Stomach (tissue), 9 donors: ENCODE data around the gene PARP2. TPM values are rescaled to one million over a fixed set of nuclear protein-coding genes. Genes with fewer than 3 reads are reported as not detected.

Source experiments
- DNase-seq, 2 donors: peaks; one replicate each; pipeline versions ENCODE4 v3.0.0 to v3.0.0-alpha.2; 2013 to 2019
- H3K27ac ChIP-seq, 5 donors: fragments of 200-600 bp in 4 of 5; sonication (generic) in 4 of 5; one replicate each; pipeline ENCODE4 v1.5.1; 2013 to 2019; ENCODE audit warnings: mild to moderate bottlenecking in 1 of 5, moderate library complexity in 1 of 5
- H3K27me3 ChIP-seq, 3 donors: fragments of 200-600 bp; sonication (generic); one replicate each; pipeline ENCODE4 v1.5.1; 2017 to 2019; ENCODE audit warnings: mixed run types in 1 of 3
- H3K36me3 ChIP-seq, 4 donors: fragments of 200-600 bp; sonication (generic); 1 replicate in 3 of 4; 2 replicates in 1 of 4; pipeline ENCODE4 v1.5.1; 2016 to 2019
- H3K4me1 ChIP-seq, 4 donors: fragments of 200-600 bp; sonication (generic); one replicate each; pipeline ENCODE4 v1.5.1; 2016 to 2019
- H3K4me3 ChIP-seq, 4 donors: fragments of 200-600 bp; sonication (generic) in 3 of 4; one replicate each; pipeline ENCODE4 v1.5.1; 2016 to 2019; ENCODE audit warnings: mild to moderate bottlenecking in 1 of 4
- H3K9me3 ChIP-seq, 4 donors: fragments of 200-600 bp; sonication (generic); one replicate each; pipeline ENCODE4 v1.5.1; 2016 to 2019
- CTCF ChIP-seq, 7 experiments: fragments of 450-650 bp in 4 of 7; fragments of 200-600 bp in 3 of 7; sonication (generic) in 3 of 7; IDR thresholded peaks; one replicate each; pipeline ENCODE4 v1.5.1; 2016 to 2019; ENCODE audit warnings: antibody characterized with exemption in 7 of 7, control low read depth in 2 of 7, mild to moderate bottlenecking in 1 of 7
- EP300 ChIP-seq: sonication (generic); formaldehyde crosslinking; IDR thresholded peaks from one replicate; pipeline ENCODE4 v1.6.1; 2017; ENCODE audit warnings: antibody characterized with exemption
- POLR2A ChIP-seq, 4 donors: fragments of 450-650 bp; IDR thresholded peaks; one replicate each; pipeline ENCODE4 v1.6.1; 2016; ENCODE audit warnings: antibody characterized with exemption in 4 of 4, control low read depth in 2 of 4, mild to moderate bottlenecking in 1 of 4, moderate library complexity in 1 of 4
- POLR2AphosphoS5 ChIP-seq, 3 donors: sonication (generic); formaldehyde crosslinking; IDR thresholded peaks; one replicate each; pipeline ENCODE4 v1.6.1; 2016; ENCODE audit warnings: antibody characterized with exemption in 3 of 3
- WGBS, 5 donors: extraction: QIAGEN DNeasy Blood & Tissue Kit in 3 of 5; methylation state at CpG; one replicate each; pipeline versions ENCODE4 v1.1.5 to v1.1.7; 2013 to 2018; 5-methylcytosine and 5-hydroxymethylcytosine counted together
- intact Hi-C: fragments of 100-400 bp; cut with DNase I; formaldehyde crosslinking; loops from one replicate; pipeline ENCODE4 v1.15.1; 2023; ENCODE audit warnings: low total_unique reads
- polyA plus RNA-seq, 3 donors: library from polyadenylated mRNA; stranded (reverse); fragments of 200-250 nt; gene quantifications; one replicate each; pipeline ENCODE4 v1.2.3, GENCODE V29; 2013
- total RNA-seq, 5 donors: library from RNA; depleted of rRNA; stranded (reverse); fragments of >200 nt; gene quantifications; one replicate each; pipeline versions ENCODE4 v1.1.0 to v1.2.3, GENCODE V29; 2014 to 2016
- donor health status: healthy with polysubstance abuse.
- donor health status: Bipolar disorder and iron deficiency.
- donor health status: healthy.

The PARP2 gene
- total and polyA plus RNA-seq, 8 donors, result 4.1 to 30.4 (median 13.6) TPM

DNA sequence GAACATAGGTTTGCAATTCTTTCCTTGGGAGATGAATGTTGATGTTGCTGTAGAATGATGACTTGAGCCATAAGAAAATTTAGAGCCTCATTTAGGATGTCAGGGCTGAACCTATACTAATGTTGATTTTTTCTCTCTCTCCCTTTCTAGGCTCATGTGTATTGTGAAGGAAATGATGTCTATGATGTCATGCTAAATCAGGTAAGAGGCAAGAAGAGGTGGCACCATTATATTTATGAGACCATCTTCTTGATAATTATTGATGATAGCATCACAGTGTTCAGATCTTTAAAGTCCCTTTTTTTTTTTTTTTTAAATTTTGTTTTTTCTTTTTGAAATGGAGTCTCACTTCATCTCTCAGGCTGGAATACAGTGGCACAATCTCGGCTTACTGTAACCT lies 3.3 kb downstream of the PARP2 start:
- intact Hi-C loops, result no loop called here
- Histone ChIP-seq H3K4me1 (peaks cover 5 to 20% (median 11%) of the 10 kb centered on the region in 4 donors), H3K9me3 (no peaks in the 10 kb centered on the region), H3K27me3 (no peaks in the 10 kb centered on the region), H3K4me3 (no peak overlapping the region), H3K36me3 (peaks cover 12 to 69% (median 63%) of the 10 kb centered on the region in 4 donors), H3K27ac (no peak overlapping the region)
- DNase-seq, result no peak
- WGBS, 5 donors, result 88 to 100% (median 94%) methylated on average over 1 of the region's 1 CpG
- TF ChIP-seq EP300 (no peak), CTCF (IDR thresholded peaks at IDR 0.05) (no peak), POLR2A (IDR thresholded peaks at IDR 0.05) (no peak), POLR2AphosphoS5 (IDR thresholded peaks at IDR 0.05) (no peak)

DNA sequence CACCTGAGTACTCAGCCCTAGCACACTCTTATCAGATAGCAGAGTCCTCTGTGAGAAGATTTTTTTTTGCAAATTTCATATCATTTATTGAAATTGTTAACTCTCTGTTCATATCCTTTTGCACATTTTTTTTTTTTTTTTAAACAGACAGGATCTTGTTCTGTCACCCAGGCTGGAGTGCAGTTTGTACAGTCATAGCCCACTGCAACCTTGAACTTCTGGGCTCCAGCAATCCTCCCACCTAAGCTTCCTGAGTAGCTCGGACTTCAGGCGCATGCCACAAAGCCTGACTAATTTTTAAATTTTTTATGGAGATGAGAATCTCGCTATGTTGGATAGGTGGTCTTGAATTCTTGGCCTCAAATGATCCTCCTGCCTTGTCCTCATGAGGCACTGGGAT lies 4.3 kb downstream of the PARP2 start:
- H3K9me3 ChIP-seq, result no peaks in the 10 kb centered on the region
- no peaks in the 10 kb centered on the region for H3K27me3 ChIP-seq
- peaks cover 17 to 79% (median 73%) of the 10 kb centered on the region in 4 donors for H3K36me3 ChIP-seq
- H3K4me1 ChIP-seq, result peaks cover 5 to 17% (median 11%) of the 10 kb centered on the region in 4 donors
- no peak overlapping the region for H3K4me3 ChIP-seq
- intact Hi-C loops, result no loop called here
- no peak for DNase-seq
- TF ChIP-seq CTCF (IDR thresholded peaks at IDR 0.05), result no peak
- no peak for TF ChIP-seq POLR2A (IDR thresholded peaks at IDR 0.05)
- no peak for TF ChIP-seq POLR2AphosphoS5 (IDR thresholded peaks at IDR 0.05)
- TF ChIP-seq EP300, result no peak
- H3K27ac ChIP-seq, result no peak overlapping the region
- WGBS, 5 donors, result 93 to 99% (median 95%) methylated on average over 3 of the region's 3 CpGs

GRCh38 chr14:20350282-20350681 lies 6.8 kb downstream of the PARP2 start:
- intact Hi-C loops, result no loop called here
- Histone ChIP-seq H3K36me3 (peaks cover 36 to 99% (median 96%) of the 10 kb centered on the region in 4 donors), H3K27ac (no peak overlapping the region), H3K9me3 (no peaks in the 10 kb centered on the region), H3K27me3 (no peaks in the 10 kb centered on the region), H3K4me1 (peaks cover 0 to under 1% (median 0%) of the 10 kb centered on the region in 4 donors), H3K4me3 (no peak overlapping the region)
- 84 to 95% (median 89%) methylated on average over 2 of the region's 2 CpGs for WGBS, 5 donors
- TF ChIP-seq CTCF (IDR thresholded peaks at IDR 0.05) (no peak), EP300 (no peak), POLR2A (IDR thresholded peaks at IDR 0.05) (no peak)
- DNase-seq, result no peak

DNA sequence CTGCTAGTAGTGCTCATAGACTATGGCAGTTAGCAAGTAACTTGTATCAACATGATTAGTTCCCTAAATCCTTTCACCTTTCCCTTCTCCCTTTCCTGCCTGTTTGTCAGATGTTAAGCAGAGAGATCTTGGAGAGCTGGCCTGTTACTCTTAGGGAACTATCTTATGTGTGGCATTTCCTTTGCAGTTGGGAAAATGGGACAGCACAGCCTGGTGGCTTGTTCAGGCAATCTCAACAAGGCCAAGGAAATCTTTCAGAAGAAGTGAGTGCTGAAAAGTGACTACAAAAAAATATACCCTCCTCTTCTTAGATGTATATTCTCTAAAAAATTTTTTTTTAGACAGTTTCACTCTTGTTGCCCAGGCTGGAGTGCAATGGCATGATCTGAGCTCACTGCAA lies 7.4 kb downstream of the PARP2 start:
- H3K36me3 ChIP-seq, result peaks cover 38 to 99% (median 96%) of the 10 kb centered on the region in 4 donors

More for the DNA sequence above, 7.4 kb downstream of the PARP2 start:
- Histone ChIP-seq H3K4me3 (no peak overlapping the region), H3K9me3 (no peaks in the 10 kb centered on the region), H3K4me1 (no peaks in the 10 kb centered on the region), H3K27ac (no peak overlapping the region), H3K27me3 (no peaks in the 10 kb centered on the region)
- TF ChIP-seq EP300 (no peak), CTCF (IDR thresholded peaks at IDR 0.05) (no peak), POLR2AphosphoS5 (IDR thresholded peaks at IDR 0.05) (no peak), POLR2A (IDR thresholded peaks at IDR 0.05) (no peak)
- no peak for DNase-seq
- intact Hi-C loops, result no loop called here
